ENCODE measurements around the gene SNX11. TPM values are rescaled to one million over a fixed set of nuclear protein-coding genes. Genes with fewer than 3 reads are reported as not detected.

The SNX11 gene
- total RNA-seq, 2 experiments from 2014 or later = 19.7 to 21.7 TPM

DNA sequence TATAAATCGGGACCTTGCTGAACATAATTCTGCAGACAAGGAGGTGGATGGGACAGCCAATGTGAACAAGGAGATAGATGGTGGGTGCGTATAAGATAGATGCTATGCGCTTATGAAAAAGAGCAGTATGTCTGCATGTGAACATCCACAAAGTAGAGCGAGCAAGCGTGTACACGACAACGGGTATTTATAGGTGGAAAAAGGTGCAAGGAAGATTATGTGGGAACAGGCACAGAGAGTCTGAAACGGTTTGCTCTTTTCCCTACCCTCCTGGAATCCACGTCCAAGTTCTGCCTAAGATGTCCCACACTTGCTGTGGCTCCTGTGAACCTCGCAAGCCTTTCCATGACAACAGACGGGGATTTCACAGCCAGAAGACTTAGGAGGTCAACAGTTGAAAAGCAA, 43.0 kb downstream of the SNX11 start:
- intact Hi-C loops (cut with micrococcal nuclease) = no loop called here
- H3K27me3 Mint-ChIP-seq = no peaks in the 10 kb centered on the region

DNA sequence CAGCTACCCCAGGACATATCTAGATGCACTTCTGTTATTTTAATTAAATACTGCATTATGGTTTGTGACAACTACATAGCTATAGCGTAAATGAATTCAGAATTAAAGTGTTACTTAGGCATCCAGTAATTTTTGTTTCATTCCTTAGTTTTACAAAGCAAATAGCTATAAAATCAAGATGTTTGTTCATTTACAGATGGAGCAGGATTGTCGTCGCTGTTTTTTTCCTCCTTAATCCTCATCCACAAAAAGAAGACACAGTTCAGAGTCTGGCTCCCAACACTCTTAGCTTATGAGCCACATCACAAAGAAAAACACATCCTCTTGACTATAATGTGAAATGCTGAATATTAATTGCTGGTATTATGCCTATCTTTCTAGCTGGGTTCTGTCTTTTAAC, 43.7 kb downstream of the SNX11 start:
- ChIA-PET CTCF (interaction anchor here (0.6 to 0.7 kb wide), 2 partner anchors 28 to 54 kb away, joined by 3 read pairs; no protein-coding TSS in a partner anchor), POLR2A (interaction anchor here (0.5 kb wide), 1 partner anchor 21 kb away, joined by 3 read pairs; no protein-coding TSS in a partner anchor)
- H3K27ac Mint-ChIP-seq = no peak overlapping the region
- no peak for DNase-seq
- H3K9me3 Mint-ChIP-seq = no peaks in the 10 kb centered on the region
- peaks cover 12% of the 10 kb centered on the region for H3K36me3 Mint-ChIP-seq
- intact Hi-C loops (cut with micrococcal nuclease) = no loop called here
- H3K27me3 Mint-ChIP-seq = no peaks in the 10 kb centered on the region
- no peak overlapping the region for H3K4me3 Mint-ChIP-seq
- no peaks in the 10 kb centered on the region for H3K4me1 Mint-ChIP-seq (ENCODE audit: low read depth)

More for the DNA sequence above, 43.0 kb downstream of the SNX11 start:
- Mint-ChIP-seq H3K36me3 (peaks cover 7% of the 10 kb centered on the region), H3K4me1 (ENCODE audit: low read depth) (no peaks in the 10 kb centered on the region), H3K9me3 (no peaks in the 10 kb centered on the region), H3K4me3 (no peak overlapping the region), H3K27ac (no peak overlapping the region)
- no peak for DNase-seq
- POLR2A ChIA-PET = interaction anchor here (0.5 kb wide), 1 partner anchor 20 kb away, joined by 3 read pairs; no protein-coding TSS in a partner anchor
- CTCF ChIA-PET = interaction anchor here (0.6 to 0.7 kb wide), 2 partner anchors 27 to 53 kb away, joined by 3 read pairs; no protein-coding TSS in a partner anchor

DNA sequence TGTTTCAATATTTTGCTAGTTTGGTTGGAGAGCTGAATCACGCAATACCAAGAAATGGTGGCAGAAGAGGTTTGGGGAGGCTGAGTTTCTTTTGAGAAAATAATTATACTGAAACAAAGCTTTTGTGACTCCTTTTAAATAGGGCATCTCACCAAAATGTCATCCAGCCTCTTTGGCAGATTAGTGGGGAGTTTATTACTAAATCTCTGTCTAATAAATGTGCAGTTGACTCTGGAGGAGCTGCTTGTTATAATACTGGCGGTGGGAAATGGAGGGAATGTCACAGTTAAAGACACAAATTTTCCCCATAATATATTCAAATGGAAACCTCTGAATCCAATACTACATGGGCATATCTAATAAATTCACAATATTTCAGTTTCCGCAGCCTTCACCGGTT, 44.7 kb downstream of the SNX11 start:
- no peaks in the 10 kb centered on the region for H3K27me3 Mint-ChIP-seq
- no peak overlapping the region for H3K4me3 Mint-ChIP-seq
- no peak for DNase-seq
- H3K27ac Mint-ChIP-seq = no peak overlapping the region
- H3K9me3 Mint-ChIP-seq = no peaks in the 10 kb centered on the region
- intact Hi-C loops (cut with micrococcal nuclease) = no loop called here
- CTCF ChIA-PET = interaction anchor here (0.6 kb wide), 1 partner anchor 662 kb away, joined by 3 read pairs; no protein-coding TSS in a partner anchor
- H3K36me3 Mint-ChIP-seq = peaks cover 16% of the 10 kb centered on the region
- POLR2A ChIA-PET = no interaction called here
- no peaks in the 10 kb centered on the region for H3K4me1 Mint-ChIP-seq (ENCODE audit: low read depth)

DNA sequence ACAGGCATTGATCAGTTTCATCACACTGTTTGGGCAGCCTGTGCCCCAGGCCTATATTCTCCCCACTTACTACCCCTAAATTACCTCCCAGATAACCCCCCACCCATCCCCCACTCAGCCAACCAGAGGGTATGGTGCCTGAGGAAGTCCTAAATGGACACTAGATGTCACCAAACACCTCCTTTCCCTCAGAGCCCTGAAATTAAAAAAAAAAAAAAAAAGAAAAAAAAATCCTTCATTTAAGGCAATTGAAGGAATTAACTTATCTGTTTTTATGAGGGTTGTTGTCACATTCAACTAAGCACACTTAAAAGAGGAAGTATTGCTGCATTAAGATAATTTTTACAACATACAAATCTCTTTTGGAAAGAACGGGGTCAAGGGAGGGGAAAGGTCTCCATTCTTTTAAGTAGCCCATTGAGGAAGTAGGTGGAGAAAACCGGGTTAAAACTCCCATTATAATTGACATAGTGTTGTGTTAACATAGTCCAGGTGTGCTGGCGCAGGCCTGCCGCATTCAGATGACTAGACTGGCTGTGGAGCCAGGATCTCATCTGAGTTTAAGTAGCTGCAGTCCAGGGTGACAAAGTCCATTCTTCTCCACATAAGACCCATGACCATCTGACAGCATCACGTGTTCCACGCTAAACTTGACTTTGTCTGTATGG, 46.3 kb downstream of the SNX11 start:
- CTCF ChIA-PET = interaction anchor here (0.7 to 1.1 kb wide), 2 partner anchors 21 to 112 kb away, joined by 3 to 4 read pairs; no protein-coding TSS in a partner anchor
- Mint-ChIP-seq H3K9me3 (no peaks in the 10 kb centered on the region), H3K27me3 (no peaks in the 10 kb centered on the region), H3K36me3 (peaks cover 16% of the 10 kb centered on the region), H3K4me3 (no peak overlapping the region), H3K4me1 (ENCODE audit: low read depth) (no peaks in the 10 kb centered on the region), H3K27ac (no peak overlapping the region)
- intact Hi-C loops (cut with micrococcal nuclease) = no loop called here
- POLR2A ChIA-PET = no interaction called here
- DNase-seq = no peak

DNA sequence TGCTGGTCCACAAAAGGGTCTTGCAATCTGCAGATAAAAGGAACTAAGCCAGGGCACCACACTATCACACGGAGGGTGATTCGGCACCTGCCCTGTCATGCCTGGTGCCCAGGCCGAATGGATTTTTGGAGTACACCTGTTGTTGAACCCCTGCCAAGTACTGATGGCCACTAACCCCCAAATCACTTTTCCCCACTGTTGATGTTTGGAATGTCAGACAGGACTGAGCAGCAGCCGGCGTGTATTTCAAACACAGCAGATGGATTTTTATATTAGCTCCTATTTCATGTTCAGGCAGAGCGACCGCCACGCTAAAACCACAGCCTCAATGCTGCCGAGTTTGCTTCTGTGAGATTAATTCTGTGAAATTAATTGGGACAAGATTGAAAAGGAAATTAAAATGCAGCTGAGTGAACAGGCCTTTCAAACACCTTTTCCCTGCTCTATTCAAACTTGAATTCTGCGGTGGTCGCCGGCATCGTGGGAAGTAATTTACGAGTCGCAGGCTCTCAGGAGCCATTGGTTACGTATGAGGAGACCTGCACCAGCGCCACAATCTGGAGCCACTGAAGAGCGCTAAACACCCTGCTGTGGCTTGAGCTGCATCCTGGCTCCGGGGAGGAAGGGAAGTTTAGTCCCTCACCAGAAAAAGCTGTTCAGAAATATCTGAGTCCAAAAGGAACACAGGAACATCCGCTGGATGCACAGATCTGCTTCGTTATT, 48.5 kb downstream of the SNX11 start:
- H3K27ac Mint-ChIP-seq = no peak overlapping the region
- POLR2A ChIA-PET = no interaction called here
- H3K27me3 Mint-ChIP-seq = no peaks in the 10 kb centered on the region
- CTCF ChIA-PET = interaction anchor here (0.6 to 1.2 kb wide), 3 partner anchors 8 to 266 kb away, joined by 4 to 6 read pairs (median 4); no protein-coding TSS in a partner anchor
- H3K4me1 Mint-ChIP-seq (ENCODE audit: low read depth) = no peaks in the 10 kb centered on the region
- intact Hi-C loops (cut with micrococcal nuclease) = no loop called here
- no peak for DNase-seq
- no peak overlapping the region for H3K4me3 Mint-ChIP-seq
- peaks cover 17% of the 10 kb centered on the region for H3K36me3 Mint-ChIP-seq
- no peaks in the 10 kb centered on the region for H3K9me3 Mint-ChIP-seq

DNA sequence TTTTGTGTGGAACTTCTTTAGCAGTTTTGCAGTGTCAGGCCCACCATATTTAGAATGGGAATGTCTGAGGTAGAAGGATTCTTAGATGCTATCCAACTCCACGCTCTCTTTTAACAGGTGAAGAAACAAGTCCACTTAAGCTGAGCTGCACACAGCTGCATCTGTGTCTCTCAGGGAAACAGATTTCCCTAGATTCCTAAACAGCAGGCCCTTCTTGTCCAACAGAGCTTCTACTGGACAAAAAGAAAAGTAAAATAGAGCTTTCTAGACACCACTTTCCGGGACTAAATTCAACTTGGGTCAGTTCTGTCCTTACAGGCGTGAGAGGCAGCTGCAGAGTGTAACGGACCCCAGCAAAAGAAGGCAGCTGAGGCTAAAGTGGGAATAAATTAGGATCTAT, 51.7 kb downstream of the SNX11 start:
- no peaks in the 10 kb centered on the region for H3K27me3 Mint-ChIP-seq
- intact Hi-C loops (cut with micrococcal nuclease) = no loop called here
- no peak overlapping the region for H3K4me3 Mint-ChIP-seq
- no peak overlapping the region for H3K27ac Mint-ChIP-seq
- ChIA-PET POLR2A (interaction anchor here (0.7 kb wide), 1 partner anchor 733 kb away, joined by 4 read pairs; the partner anchor contains the start of gene ATP5MC1), CTCF (interaction anchor here (0.9 to 1.7 kb wide), 4 partner anchors 24 to 477 kb away, joined by 3 to 4 read pairs (median 4); no protein-coding TSS in a partner anchor)
- H3K36me3 Mint-ChIP-seq = peaks cover 15% of the 10 kb centered on the region
- H3K9me3 Mint-ChIP-seq = no peaks in the 10 kb centered on the region
- DNase-seq = no peak
- H3K4me1 Mint-ChIP-seq (ENCODE audit: low read depth) = peaks cover 4% of the 10 kb centered on the region

DNA sequence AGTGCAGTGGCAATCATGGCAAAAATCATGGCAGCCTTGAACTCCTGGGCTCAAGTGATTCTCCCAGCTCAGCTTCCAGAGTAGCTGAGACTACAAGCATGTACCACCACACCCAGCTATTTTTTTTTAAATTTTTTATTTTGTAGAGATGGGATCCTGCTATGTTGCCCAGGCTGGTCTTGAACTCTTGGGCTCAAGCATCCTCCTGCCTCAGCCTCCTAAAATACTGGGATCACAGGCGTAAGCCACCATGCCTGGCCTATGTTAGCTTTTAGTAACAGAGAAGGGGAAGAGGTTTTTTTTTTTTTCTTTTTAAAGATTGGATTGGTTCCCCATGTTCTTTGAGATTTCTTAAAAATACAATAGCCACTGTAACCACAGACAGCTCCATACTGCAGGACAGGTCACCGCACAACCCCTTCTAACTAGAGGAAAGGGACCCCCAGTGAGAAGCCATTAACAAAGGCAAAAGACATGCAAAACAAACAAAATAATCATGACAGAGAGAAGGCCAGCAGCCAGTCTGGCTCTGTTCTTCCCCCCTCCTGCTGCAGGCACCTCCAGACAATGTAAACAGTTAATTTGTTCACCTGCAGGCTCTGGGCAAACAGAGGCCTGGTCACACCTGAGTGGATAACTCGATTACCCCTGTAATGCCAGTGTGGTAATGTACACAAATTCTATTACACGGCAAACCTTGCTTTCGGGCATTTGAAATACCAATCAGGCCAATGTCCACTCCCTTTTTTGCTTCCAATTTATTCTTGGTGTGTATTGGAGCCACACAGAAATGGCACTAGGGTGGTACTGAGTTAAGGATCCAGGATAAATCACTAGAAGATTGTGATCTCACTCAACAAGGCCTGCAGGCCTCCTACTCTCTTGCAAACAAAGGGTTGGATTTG, 52.9 kb downstream of the SNX11 start:
- Mint-ChIP-seq H3K9me3 (no peaks in the 10 kb centered on the region), H3K36me3 (peaks cover 11% of the 10 kb centered on the region), H3K27ac (no peak overlapping the region), H3K4me3 (no peak overlapping the region), H3K4me1 (ENCODE audit: low read depth) (peaks cover 4% of the 10 kb centered on the region), H3K27me3 (no peaks in the 10 kb centered on the region)
- no peak for DNase-seq
- POLR2A ChIA-PET = no interaction called here
- intact Hi-C loops (cut with micrococcal nuclease) = no loop called here
- CTCF ChIA-PET = interaction anchor here (0.6 to 1.5 kb wide), 3 partner anchors 66 to 125 kb away, joined by 3 to 4 read pairs (median 4); no protein-coding TSS in a partner anchor

DNA sequence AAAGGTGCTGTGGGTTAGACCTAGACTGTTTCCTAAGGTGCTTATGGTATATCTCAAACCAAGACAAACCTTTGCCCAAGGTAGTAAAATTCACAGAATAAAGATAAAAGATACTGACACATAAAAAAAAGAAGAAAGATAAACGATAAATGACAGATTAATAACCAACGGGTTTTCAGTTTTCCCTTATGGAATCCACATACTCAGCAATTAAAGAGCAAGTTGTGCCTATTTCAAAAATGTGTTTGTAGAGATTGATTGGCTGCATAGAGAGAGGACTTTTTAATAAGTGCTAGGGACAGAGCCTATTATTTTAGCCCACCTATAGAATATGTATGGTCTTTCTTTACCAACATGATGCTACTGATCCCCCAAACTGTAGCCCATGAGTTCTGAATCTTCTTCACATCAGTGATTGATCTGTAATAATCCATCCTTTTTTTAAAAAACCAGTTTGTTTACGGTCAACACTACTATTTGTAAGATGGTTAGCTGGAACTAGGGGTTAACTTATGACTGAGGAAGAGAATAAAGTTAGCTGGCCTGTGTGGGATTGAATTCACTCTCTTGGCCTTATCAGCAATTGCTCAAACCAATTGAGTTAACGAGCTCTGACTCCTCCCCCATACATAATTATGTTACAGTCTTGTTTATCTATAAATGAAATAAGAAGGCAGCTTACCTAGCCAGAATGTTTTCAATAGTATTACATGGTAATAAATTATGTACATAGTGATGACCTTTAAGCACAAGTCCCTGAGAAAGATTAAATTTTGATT, 53.8 kb downstream of the SNX11 start:
- CTCF ChIA-PET = no interaction called here
- POLR2A ChIA-PET = interaction anchor here (0.5 kb wide), 1 partner anchor 250 kb away, joined by 3 read pairs; no protein-coding TSS in a partner anchor
- no peaks in the 10 kb centered on the region for H3K9me3 Mint-ChIP-seq
- intact Hi-C loops (cut with micrococcal nuclease) = no loop called here
- no peaks in the 10 kb centered on the region for H3K27me3 Mint-ChIP-seq
- no peak for DNase-seq
- peaks cover 7% of the 10 kb centered on the region for H3K36me3 Mint-ChIP-seq
- H3K4me3 Mint-ChIP-seq = no peak overlapping the region
- peaks cover 5% of the 10 kb centered on the region for H3K4me1 Mint-ChIP-seq (ENCODE audit: low read depth)
- no peak overlapping the region for H3K27ac Mint-ChIP-seq

DNA sequence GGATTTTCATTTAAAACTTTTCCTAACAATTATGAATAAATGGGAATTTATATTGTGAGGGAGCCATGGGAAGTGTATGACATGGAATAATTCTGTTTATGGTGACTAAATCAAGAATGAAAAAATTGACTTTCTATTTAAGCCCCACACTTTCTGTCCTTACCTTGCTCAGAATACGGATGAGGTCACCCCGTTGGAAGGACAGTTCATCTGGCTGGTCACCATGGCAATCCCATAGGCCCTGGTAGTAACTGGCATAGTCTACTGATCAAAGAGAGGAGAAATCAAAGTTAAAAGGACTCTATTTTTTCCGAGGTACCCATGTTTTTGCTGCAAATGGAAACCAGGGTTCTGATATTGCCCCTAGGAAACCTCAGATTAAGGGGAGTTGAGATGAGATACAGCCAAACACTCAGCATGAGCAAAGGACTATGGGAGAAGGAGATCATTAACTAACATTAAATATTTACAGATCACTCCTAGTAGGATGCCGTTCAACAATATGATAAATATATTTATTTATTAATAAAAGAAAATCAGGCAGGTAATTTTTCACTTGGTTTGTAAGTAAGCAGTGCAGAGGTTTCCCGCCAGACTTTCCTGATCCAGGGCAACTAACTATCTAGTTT, 54.9 kb downstream of the SNX11 start:
- DNase-seq = no peak
- intact Hi-C loops (cut with micrococcal nuclease) = no loop called here
- peaks cover 3% of the 10 kb centered on the region for H3K36me3 Mint-ChIP-seq
- ChIA-PET CTCF (interaction anchor here (0.8 kb wide), 1 partner anchor 33 kb away, joined by 3 read pairs; no protein-coding TSS in a partner anchor), POLR2A (no interaction called here)
- no peaks in the 10 kb centered on the region for H3K27me3 Mint-ChIP-seq
- H3K4me3 Mint-ChIP-seq = no peak overlapping the region
- H3K27ac Mint-ChIP-seq = no peak overlapping the region
- peaks cover 11% of the 10 kb centered on the region for H3K4me1 Mint-ChIP-seq (ENCODE audit: low read depth)
- H3K9me3 Mint-ChIP-seq = no peaks in the 10 kb centered on the region

DNA sequence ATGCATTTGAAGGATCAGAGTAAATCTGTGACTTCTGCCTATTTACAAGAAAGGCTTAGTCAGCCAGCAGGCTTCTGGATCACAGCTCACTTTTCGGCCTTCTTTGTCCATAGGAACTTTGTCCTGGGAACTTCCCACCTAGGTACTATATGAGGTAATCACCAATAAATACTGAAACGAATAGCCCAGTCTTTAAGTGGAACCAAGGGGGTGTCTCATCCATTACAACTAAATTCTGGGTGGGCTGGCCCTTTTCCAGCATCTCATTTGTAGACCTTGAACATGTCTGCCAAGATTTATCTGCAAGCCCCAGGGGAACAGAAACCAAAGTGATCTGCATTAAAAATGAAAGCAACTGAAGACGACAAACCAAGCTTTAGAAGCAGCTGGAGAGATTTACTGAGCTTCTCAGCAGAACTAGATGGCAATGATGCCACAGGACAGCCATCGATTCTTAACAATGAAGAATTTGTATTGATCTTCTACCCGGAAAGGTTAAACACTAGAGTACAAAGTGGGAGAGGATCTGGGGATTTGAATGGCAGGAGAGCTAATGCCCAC, 55.5 kb downstream of the SNX11 start:
- Mint-ChIP-seq H3K4me1 (ENCODE audit: low read depth) (peaks cover 13% of the 10 kb centered on the region), H3K27me3 (no peaks in the 10 kb centered on the region), H3K36me3 (peaks cover 3% of the 10 kb centered on the region), H3K9me3 (no peaks in the 10 kb centered on the region), H3K27ac (no peak overlapping the region), H3K4me3 (no peak overlapping the region)
- POLR2A ChIA-PET = no interaction called here
- intact Hi-C loops (cut with micrococcal nuclease) = no loop called here
- CTCF ChIA-PET = interaction anchor here (0.6 to 0.8 kb wide), 2 partner anchors 34 to 69 kb away, joined by 3 to 5 read pairs; no protein-coding TSS in a partner anchor
- DNase-seq = no peak
